ENCODE data around the gene KCNN3.
"Not testable (repeated sequence)": the region's sequence is repeated elsewhere in the genome, so short reads cannot be mapped to it uniquely, and the experiment has no call there.

Gene KCNN3

GRCh38 chr1:154870115-154870571, at the start of gene KCNN3:
KCNN3 (minus strand) TSS chr1:154870281; CDS start chr1:154869964, 317 bp downstream.
- H3K27ac ChIP-seq (ENCODE audit: low read depth, low read length) = no peak within 1 kb of the TSS
- peak within 1 kb of the TSS in 2 of 5 donors; percentile 22 to 45 for H3K9ac ChIP-seq (ENCODE audit: low read length in 5 of 5)
- H3K36me3 ChIP-seq (ENCODE audit: control insufficient read depth in 5 of 5, insufficient read depth in 5 of 5, low read length in 5 of 5) = no peaks in the 10 kb centered on the region

DNA sequence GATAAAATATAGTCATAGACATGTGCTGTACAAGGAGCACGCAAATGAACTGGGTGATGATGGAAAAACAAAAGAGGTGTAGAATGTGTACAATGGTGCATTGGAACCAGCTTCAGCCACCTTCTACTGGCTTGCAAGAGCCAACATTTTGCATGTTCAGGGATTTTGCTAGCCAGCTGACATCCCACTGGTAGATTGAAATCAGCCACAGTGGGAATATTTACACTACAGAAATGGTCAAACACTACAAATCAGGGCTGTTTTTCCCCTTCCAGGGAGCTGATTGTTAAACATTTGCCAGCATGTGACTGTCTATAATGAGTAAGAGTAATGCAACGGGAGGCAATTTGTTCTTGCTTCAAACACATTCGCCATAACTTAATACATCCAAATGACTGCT, 43.2 kb upstream of the KCNN3 start:
- no peaks in the 10 kb centered on the region for H3K27me3 ChIP-seq (ENCODE audit: control insufficient read depth in 5 of 5, insufficient read depth in 4 of 5, low read length in 5 of 5)
- H3K27ac ChIP-seq (ENCODE audit: low read depth, low read length) = no peak overlapping the region
- no peak overlapping the region for H3K4me3 ChIP-seq (ENCODE audit: low read depth in 1 of 5, low read length in 5 of 5)
- H3K9me3 ChIP-seq (ENCODE audit: control insufficient read depth in 5 of 5, low read length in 5 of 5) = no peaks in the 10 kb centered on the region
- H3K9ac ChIP-seq (ENCODE audit: low read length in 5 of 5) = no peak overlapping the region
- peaks cover 0 to 6% (median 3%) of the 10 kb centered on the region in 5 donors for H3K4me1 ChIP-seq (ENCODE audit: control insufficient read depth in 5 of 5, insufficient read depth in 5 of 5, low read length in 5 of 5)
- H3K36me3 ChIP-seq (ENCODE audit: control insufficient read depth in 5 of 5, insufficient read depth in 5 of 5, low read length in 5 of 5) = peaks cover 0 to 2% (median 0%) of the 10 kb centered on the region in 5 donors

More at GRCh38 chr1:154870115-154870571, at the start of gene KCNN3:
- Histone ChIP-seq H3K4me3 (ENCODE audit: low read depth in 1 of 5, low read length in 5 of 5) (peak within 1 kb of the TSS; percentile 31 to 65 (median 54)), H3K4me1 (ENCODE audit: control insufficient read depth in 5 of 5, insufficient read depth in 5 of 5, low read length in 5 of 5) (peaks cover 0 to 39% (median 21%) of the 10 kb centered on the region in 5 donors), H3K27me3 (ENCODE audit: control insufficient read depth in 5 of 5, insufficient read depth in 4 of 5, low read length in 5 of 5) (peaks cover 21 to 50% (median 35%) of the 10 kb centered on the region in 5 donors), H3K9me3 (ENCODE audit: control insufficient read depth in 5 of 5, low read length in 5 of 5) (no peaks in the 10 kb centered on the region)

- H3K27me3 ChIP-seq (ENCODE audit: control insufficient read depth in 5 of 5, insufficient read depth in 4 of 5, low read length in 5 of 5) = no peaks in the 10 kb centered on the region
- H3K9me3 ChIP-seq (ENCODE audit: control insufficient read depth in 5 of 5, low read length in 5 of 5) = no peaks in the 10 kb centered on the region
- no peak overlapping the region for H3K27ac ChIP-seq (ENCODE audit: low read depth, low read length)
Observed at GRCh38 chr1:154912755-154913154, 42.7 kb upstream of the KCNN3 start.

DNA sequence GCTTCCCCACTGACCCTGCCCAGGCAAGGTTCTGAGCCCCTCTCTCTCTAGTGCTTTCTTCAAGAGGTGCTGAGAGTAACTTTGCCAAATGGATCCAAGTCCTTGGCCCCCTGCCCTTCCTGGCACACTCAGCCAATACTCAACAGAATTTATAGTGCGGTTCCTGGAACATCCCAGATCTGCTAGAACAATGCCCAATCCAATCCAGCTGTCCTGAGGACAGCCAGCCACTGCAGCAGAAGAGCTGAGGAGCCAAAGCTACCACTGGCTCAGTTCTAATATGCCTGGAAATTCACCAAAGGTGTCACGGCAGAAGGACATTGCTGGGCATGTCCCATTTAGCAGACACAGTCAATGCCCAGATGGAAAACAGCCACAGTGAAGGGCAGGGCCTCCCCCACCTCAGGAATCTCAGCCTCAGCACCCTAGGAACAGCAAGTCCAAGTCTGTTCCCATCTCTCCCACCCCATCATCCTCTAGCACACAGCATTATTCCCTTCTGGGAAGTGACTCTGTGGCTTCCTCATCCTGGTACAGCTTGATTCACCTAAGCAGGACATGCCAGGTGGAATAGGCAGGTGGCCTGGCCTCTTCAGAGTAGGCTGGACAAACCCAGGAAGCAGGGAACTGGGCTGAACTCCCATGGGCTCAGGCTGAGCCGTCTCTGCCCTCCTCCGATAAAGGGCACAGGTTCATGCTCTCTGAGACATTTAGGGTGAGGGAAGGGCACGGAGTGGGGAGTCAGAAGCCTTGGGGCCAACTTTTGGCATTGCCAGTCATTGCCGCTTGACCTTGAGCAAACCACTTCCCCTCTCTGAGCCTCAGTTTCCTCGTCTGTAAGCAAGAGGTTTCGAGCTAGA, 41.8 kb upstream of the KCNN3 start:
- H3K4me1 ChIP-seq (ENCODE audit: control insufficient read depth in 5 of 5, insufficient read depth in 5 of 5, low read length in 5 of 5) = peaks cover 0 to 6% (median 3%) of the 10 kb centered on the region in 5 donors
- no peak overlapping the region for H3K9ac ChIP-seq (ENCODE audit: low read length in 5 of 5)
- H3K36me3 ChIP-seq (ENCODE audit: control insufficient read depth in 5 of 5, insufficient read depth in 5 of 5, low read length in 5 of 5) = peaks cover 0 to 2% (median 0%) of the 10 kb centered on the region in 5 donors
- H3K4me3 ChIP-seq (ENCODE audit: low read depth in 1 of 5, low read length in 5 of 5) = no peak overlapping the region
- H3K27ac ChIP-seq (ENCODE audit: low read depth, low read length) = no peak overlapping the region
- no peaks in the 10 kb centered on the region for H3K27me3 ChIP-seq (ENCODE audit: control insufficient read depth in 5 of 5, insufficient read depth in 4 of 5, low read length in 5 of 5)
- no peaks in the 10 kb centered on the region for H3K9me3 ChIP-seq (ENCODE audit: control insufficient read depth in 5 of 5, low read length in 5 of 5)

More at GRCh38 chr1:154912755-154913154, 42.7 kb upstream of the KCNN3 start:
- Histone ChIP-seq H3K9ac (ENCODE audit: low read length in 5 of 5) (no peak overlapping the region), H3K36me3 (ENCODE audit: control insufficient read depth in 5 of 5, insufficient read depth in 5 of 5, low read length in 5 of 5) (peaks cover 0 to 2% (median 0%) of the 10 kb centered on the region in 5 donors), H3K4me1 (ENCODE audit: control insufficient read depth in 5 of 5, insufficient read depth in 5 of 5, low read length in 5 of 5) (peaks cover 0 to 6% (median 3%) of the 10 kb centered on the region in 5 donors), H3K4me3 (ENCODE audit: low read depth in 1 of 5, low read length in 5 of 5) (no peak overlapping the region)

DNA sequence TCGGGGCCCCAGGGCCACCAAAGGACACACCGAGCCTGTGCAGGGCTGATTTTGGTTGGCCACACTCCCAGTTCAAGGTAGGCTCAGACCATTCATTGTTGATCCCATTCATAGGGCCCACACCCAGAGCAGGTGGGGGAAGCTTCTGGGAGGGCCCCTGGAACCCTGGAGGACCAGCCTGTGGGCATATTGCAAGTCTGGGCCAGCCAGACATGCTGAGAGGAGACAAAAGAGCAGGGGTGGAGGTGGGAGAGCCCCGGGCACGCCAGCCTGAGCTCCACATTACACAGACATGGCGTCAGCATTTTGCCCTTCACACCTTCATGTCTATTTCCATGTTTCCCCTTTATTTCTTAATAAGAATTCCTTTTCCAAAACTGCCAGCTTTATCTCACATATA, 40.8 kb upstream of the KCNN3 start:
- Histone ChIP-seq H3K9ac (ENCODE audit: low read length in 5 of 5) (no peak overlapping the region), H3K27ac (ENCODE audit: low read depth, low read length) (no peak overlapping the region), H3K27me3 (ENCODE audit: control insufficient read depth in 5 of 5, insufficient read depth in 4 of 5, low read length in 5 of 5) (no peaks in the 10 kb centered on the region), H3K36me3 (ENCODE audit: control insufficient read depth in 5 of 5, insufficient read depth in 5 of 5, low read length in 5 of 5) (peaks cover 0 to 2% (median 0%) of the 10 kb centered on the region in 5 donors), H3K4me1 (ENCODE audit: control insufficient read depth in 5 of 5, insufficient read depth in 5 of 5, low read length in 5 of 5) (peaks cover 0 to 6% (median 3%) of the 10 kb centered on the region in 5 donors), H3K4me3 (ENCODE audit: low read depth in 1 of 5, low read length in 5 of 5) (no peak overlapping the region), H3K9me3 (ENCODE audit: control insufficient read depth in 5 of 5, low read length in 5 of 5) (no peaks in the 10 kb centered on the region)

DNA sequence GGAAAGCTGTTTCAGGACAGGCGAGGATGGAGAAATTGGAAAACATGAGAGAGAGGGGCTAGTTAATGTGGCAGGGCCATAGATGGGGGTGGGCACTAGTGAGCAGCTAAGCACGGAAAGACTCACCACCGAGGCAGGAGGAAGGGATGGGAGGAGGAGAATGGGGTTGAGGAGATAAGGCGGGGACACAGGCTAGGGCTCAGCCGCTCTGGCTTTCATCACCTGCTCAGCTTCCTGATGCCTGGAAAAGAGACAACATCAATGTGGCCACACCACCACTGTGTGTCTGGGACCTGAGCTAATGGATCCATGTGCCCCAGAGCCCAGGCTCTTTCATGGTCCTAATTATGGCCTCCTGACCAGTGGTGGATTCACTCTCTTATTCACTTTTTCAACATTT, 38.9 kb upstream of the KCNN3 start:
- Histone ChIP-seq H3K4me3 (ENCODE audit: low read depth in 1 of 5, low read length in 5 of 5) (no peak overlapping the region), H3K36me3 (ENCODE audit: control insufficient read depth in 5 of 5, insufficient read depth in 5 of 5, low read length in 5 of 5) (peaks cover 0 to 2% (median 0%) of the 10 kb centered on the region in 5 donors)

GRCh38 chr1:154908129-154908528, 38.0 kb upstream of the KCNN3 start:
- not testable (repeated sequence) for H3K9ac ChIP-seq (ENCODE audit: low read length in 5 of 5); H3K27ac ChIP-seq (ENCODE audit: low read depth, low read length); H3K4me3 ChIP-seq (ENCODE audit: low read depth in 1 of 5, low read length in 5 of 5); H3K36me3 ChIP-seq (ENCODE audit: control insufficient read depth in 5 of 5, insufficient read depth in 5 of 5, low read length in 5 of 5); H3K4me1 ChIP-seq (ENCODE audit: control insufficient read depth in 5 of 5, insufficient read depth in 5 of 5, low read length in 5 of 5); H3K27me3 ChIP-seq (ENCODE audit: control insufficient read depth in 5 of 5, insufficient read depth in 4 of 5, low read length in 5 of 5); H3K9me3 ChIP-seq (ENCODE audit: control insufficient read depth in 5 of 5, low read length in 5 of 5)

More for the DNA sequence above, 38.9 kb upstream of the KCNN3 start:
- Histone ChIP-seq H3K9ac (ENCODE audit: low read length in 5 of 5) (no peak overlapping the region), H3K27ac (ENCODE audit: low read depth, low read length) (no peak overlapping the region), H3K27me3 (ENCODE audit: control insufficient read depth in 5 of 5, insufficient read depth in 4 of 5, low read length in 5 of 5) (no peaks in the 10 kb centered on the region), H3K9me3 (ENCODE audit: control insufficient read depth in 5 of 5, low read length in 5 of 5) (no peaks in the 10 kb centered on the region), H3K4me1 (ENCODE audit: control insufficient read depth in 5 of 5, insufficient read depth in 5 of 5, low read length in 5 of 5) (peaks cover 0 to 6% (median 3%) of the 10 kb centered on the region in 5 donors)

DNA sequence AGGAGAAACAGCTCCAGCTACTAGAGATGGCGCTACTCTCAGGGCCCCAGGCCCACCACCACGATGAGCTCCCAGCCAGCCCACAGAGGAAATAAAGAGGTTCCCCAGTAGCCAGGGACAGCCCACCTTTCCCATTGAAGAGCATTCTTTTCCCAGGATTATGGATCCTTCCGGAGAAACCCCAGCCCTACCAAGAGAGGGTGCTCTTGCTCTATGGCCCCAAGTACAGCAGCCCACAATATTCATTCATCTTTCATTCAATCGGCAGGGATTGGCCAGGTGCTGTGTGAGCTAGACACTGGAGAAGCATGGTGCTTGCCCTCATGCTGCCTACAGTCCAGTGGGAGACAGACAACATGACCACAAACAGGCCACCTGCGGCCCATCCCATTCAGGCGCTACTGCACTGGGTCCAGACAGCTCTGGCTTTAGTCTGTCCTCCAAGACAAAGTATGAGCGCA, 36.6 kb upstream of the KCNN3 start:
- no peak overlapping the region for H3K27ac ChIP-seq (ENCODE audit: low read depth, low read length)
- H3K9ac ChIP-seq (ENCODE audit: low read length in 5 of 5) = no peak overlapping the region
- H3K4me3 ChIP-seq (ENCODE audit: low read depth in 1 of 5, low read length in 5 of 5) = no peak overlapping the region
- H3K36me3 ChIP-seq (ENCODE audit: control insufficient read depth in 5 of 5, insufficient read depth in 5 of 5, low read length in 5 of 5) = peaks cover 0 to 2% (median 0%) of the 10 kb centered on the region in 5 donors
- H3K9me3 ChIP-seq (ENCODE audit: control insufficient read depth in 5 of 5, low read length in 5 of 5) = no peaks in the 10 kb centered on the region
- no peaks in the 10 kb centered on the region for H3K27me3 ChIP-seq (ENCODE audit: control insufficient read depth in 5 of 5, insufficient read depth in 4 of 5, low read length in 5 of 5)
- peaks cover 0 to 2% (median 0%) of the 10 kb centered on the region in 5 donors for H3K4me1 ChIP-seq (ENCODE audit: control insufficient read depth in 5 of 5, insufficient read depth in 5 of 5, low read length in 5 of 5)

- Histone ChIP-seq H3K36me3 (ENCODE audit: control insufficient read depth in 5 of 5, insufficient read depth in 5 of 5, low read length in 5 of 5) (no peaks in the 10 kb centered on the region), H3K27ac (ENCODE audit: low read depth, low read length) (no peak overlapping the region), H3K4me3 (ENCODE audit: low read depth in 1 of 5, low read length in 5 of 5) (no peak overlapping the region), H3K9ac (ENCODE audit: low read length in 5 of 5) (no peak overlapping the region), H3K9me3 (ENCODE audit: control insufficient read depth in 5 of 5, low read length in 5 of 5) (no peaks in the 10 kb centered on the region), H3K4me1 (ENCODE audit: control insufficient read depth in 5 of 5, insufficient read depth in 5 of 5, low read length in 5 of 5) (no peaks in the 10 kb centered on the region), H3K27me3 (ENCODE audit: control insufficient read depth in 5 of 5, insufficient read depth in 4 of 5, low read length in 5 of 5) (no peaks in the 10 kb centered on the region)
Observed at GRCh38 chr1:154902938-154903566, 33.0 kb upstream of the KCNN3 start.

DNA sequence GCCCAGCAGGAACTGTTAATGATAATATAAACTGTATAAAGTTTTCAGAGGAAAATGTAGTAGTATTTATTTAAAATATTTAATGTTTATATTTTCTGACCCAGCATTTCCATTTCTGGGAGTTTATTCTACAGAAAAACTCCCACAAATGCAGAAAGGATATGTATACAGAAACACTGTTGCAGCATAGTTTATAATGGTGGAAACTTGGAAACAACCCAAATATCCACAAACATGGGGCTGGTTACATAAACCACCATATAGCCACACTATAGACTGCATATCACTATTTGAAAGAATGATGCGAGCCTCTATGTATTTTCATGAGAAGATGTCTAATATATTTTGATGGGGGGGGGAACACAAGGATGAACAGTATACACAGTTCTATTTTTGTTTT, 31.5 kb upstream of the KCNN3 start:
- no peak overlapping the region for H3K4me3 ChIP-seq (ENCODE audit: low read depth in 1 of 5, low read length in 5 of 5)
- H3K27ac ChIP-seq (ENCODE audit: low read depth, low read length) = no peak overlapping the region
- H3K4me1 ChIP-seq (ENCODE audit: control insufficient read depth in 5 of 5, insufficient read depth in 5 of 5, low read length in 5 of 5) = no peaks in the 10 kb centered on the region
- H3K36me3 ChIP-seq (ENCODE audit: control insufficient read depth in 5 of 5, insufficient read depth in 5 of 5, low read length in 5 of 5) = no peaks in the 10 kb centered on the region
- no peak overlapping the region for H3K9ac ChIP-seq (ENCODE audit: low read length in 5 of 5)
- no peaks in the 10 kb centered on the region for H3K27me3 ChIP-seq (ENCODE audit: control insufficient read depth in 5 of 5, insufficient read depth in 4 of 5, low read length in 5 of 5)
- no peaks in the 10 kb centered on the region for H3K9me3 ChIP-seq (ENCODE audit: control insufficient read depth in 5 of 5, low read length in 5 of 5)

Measured in subcutaneous abdominal adipose tissue (tissue), 5 donors.